ENCODE results near the gene ARHGAP21. TPM values are rescaled to one million over a fixed set of nuclear protein-coding genes. Genes with fewer than 3 reads are reported as not detected.

Gene ARHGAP21
- total RNA-seq, 1 experiment from 2014 or later = 59.4 TPM

GRCh38 chr10:24579448-24579847 lies 144.2 kb downstream of the ARHGAP21 start:
- H3K27me3 Mint-ChIP-seq (ENCODE audit: low read depth) = no peaks in the 10 kb centered on the region
- H3T11ph ChIP-seq (ENCODE audit: low read length) = no peak overlapping the region
- peaks cover 2 to 7% (median 6%) of the 10 kb centered on the region in 3 experiments; a peak in 5 of 7 replicates for H3K36me3 Mint-ChIP-seq (ENCODE audit: insufficient read depth in 1 of 3, low read depth in 3 of 3)
- H2BK12ac ChIP-seq (ENCODE audit: insufficient read length, low read depth, low read length) = no peak overlapping the region
- TF ChIP-seq, protein P1, sequence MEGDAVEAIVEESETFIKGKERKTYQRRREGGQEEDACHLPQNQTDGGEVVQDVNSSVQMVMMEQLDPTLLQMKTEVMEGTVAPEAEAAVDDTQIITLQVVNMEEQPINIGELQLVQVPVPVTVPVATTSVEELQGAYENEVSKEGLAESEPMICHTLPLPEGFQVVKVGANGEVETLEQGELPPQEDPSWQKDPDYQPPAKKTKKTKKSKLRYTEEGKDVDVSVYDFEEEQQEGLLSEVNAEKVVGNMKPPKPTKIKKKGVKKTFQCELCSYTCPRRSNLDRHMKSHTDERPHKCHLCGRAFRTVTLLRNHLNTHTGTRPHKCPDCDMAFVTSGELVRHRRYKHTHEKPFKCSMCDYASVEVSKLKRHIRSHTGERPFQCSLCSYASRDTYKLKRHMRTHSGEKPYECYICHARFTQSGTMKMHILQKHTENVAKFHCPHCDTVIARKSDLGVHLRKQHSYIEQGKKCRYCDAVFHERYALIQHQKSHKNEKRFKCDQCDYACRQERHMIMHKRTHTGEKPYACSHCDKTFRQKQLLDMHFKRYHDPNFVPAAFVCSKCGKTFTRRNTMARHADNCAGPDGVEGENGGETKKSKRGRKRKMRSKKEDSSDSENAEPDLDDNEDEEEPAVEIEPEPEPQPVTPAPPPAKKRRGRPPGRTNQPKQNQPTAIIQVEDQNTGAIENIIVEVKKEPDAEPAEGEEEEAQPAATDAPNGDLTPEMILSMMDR (conservative IDR thresholded peaks at IDR 0.05) = no peak
- H4K8ac ChIP-seq (replicated peaks; ENCODE audit: insufficient read length, low read depth, low read length) = no peak overlapping the region
- H3K23me2 ChIP-seq (ENCODE audit: insufficient read length, low read depth, low read length, poor library complexity, severe bottlenecking) = no peaks in the 10 kb centered on the region
- H3K4me1 ChIP-seq (ENCODE audit: insufficient read depth, low read length) = no peaks in the 10 kb centered on the region; the same call in 1 of the 2 replicates
- H3K56ac ChIP-seq (ENCODE audit: insufficient read length, low read depth, low read length) = no peak overlapping the region
- H2AK5ac ChIP-seq (ENCODE audit: insufficient read length, low read length) = no peak overlapping the region
- H2BK20ac ChIP-seq (ENCODE audit: low read depth, low read length, poor library complexity, severe bottlenecking) = no peak overlapping the region
- no peak overlapping the region for H3K9ac ChIP-seq (ENCODE audit: extremely low read depth, insufficient read length, low read length)
- H3K23ac ChIP-seq (ENCODE audit: insufficient read length, low read depth, low read length) = no peak overlapping the region
- no peaks in the 10 kb centered on the region for H3K79me2 ChIP-seq (ENCODE audit: insufficient read depth, low read length)
- H3K4me3 Mint-ChIP-seq = no peak overlapping the region
- no peak overlapping the region for H2BK120ac ChIP-seq (ENCODE audit: low read depth, low read length, poor library complexity, severe bottlenecking)
- H3K9me3 Mint-ChIP-seq = no peaks in the 10 kb centered on the region
- no peak overlapping the region for H3K4me2 ChIP-seq (ENCODE audit: insufficient read depth, insufficient read length, low read length)
- no peak overlapping the region for H3K18ac ChIP-seq (ENCODE audit: insufficient read length, low read depth, low read length)
- no peak overlapping the region for H2AFZ ChIP-seq (ENCODE audit: low read length)
- no peak overlapping the region for H3K14ac ChIP-seq (ENCODE audit: insufficient read depth, low read length)
- H4K91ac ChIP-seq (ENCODE audit: insufficient read length, low read depth, low read length) = no peak overlapping the region
- H3K9me3 ChIP-seq (ENCODE audit: control insufficient read depth, low read depth, low read length) = no peaks in the 10 kb centered on the region
- H3K4me1 Mint-ChIP-seq = peaks cover 15 to 24% of the 10 kb centered on the region in 2 experiments
- H3K27ac Mint-ChIP-seq = no peak overlapping the region; a peak in 1 of 7 replicates
- H2BK5ac ChIP-seq (ENCODE audit: insufficient read length, low read length) = no peak overlapping the region
- H3K79me1 ChIP-seq (ENCODE audit: insufficient read depth, low read depth, low read length, poor library complexity, severe bottlenecking) = no peaks in the 10 kb centered on the region
- no peak overlapping the region for H3K27ac ChIP-seq (ENCODE audit: insufficient read length, low read depth, low read length)
- DNase-seq = no peak
- H2BK15ac ChIP-seq (ENCODE audit: low read depth, low read length) = no peak overlapping the region
- H4K20me1 ChIP-seq (ENCODE audit: control insufficient read depth, insufficient read depth, insufficient read length) = no peaks in the 10 kb centered on the region
- H3K27me3 ChIP-seq (ENCODE audit: insufficient read depth, low read length) = no peaks in the 10 kb centered on the region
- H4K5ac ChIP-seq (ENCODE audit: insufficient read length, low read depth, low read length) = no peak overlapping the region
- no peak overlapping the region for H3K4ac ChIP-seq (ENCODE audit: low read depth, low read length)
- WGBS (ENCODE audit: extremely low coverage, insufficient read length, low lambda C conversion rate) = no CpG with 5 or more reads among the region's 1 CpG

Data from H9 (cell line).